T-helper 2 cell treated with Interferon-gamma antibody and Interleukin-4, amounts not matched to agents 5 μg/mL and 100 μg/mL, for 36 hours (primary cell): ENCODE data around the gene RAET1G.
"Not testable (repeated sequence)": the region's sequence is repeated elsewhere in the genome, so short reads cannot be mapped to it uniquely, and the experiment has no call there.

ENCODE experiments used
- DNase-seq: peaks from one replicate; pipeline ENCODE4 v3.0.0; 2021; ENCODE audit warnings: low spot score
- H3K27ac Mint-ChIP-seq: one replicate; pipeline ENCODE4 v1.8.0; 2021; ENCODE audit warnings: mild to moderate bottlenecking, mixed read lengths
- H3K27me3 Mint-ChIP-seq: one replicate; pipeline ENCODE4 v1.8.0; 2021; ENCODE audit warnings: low read depth, mixed read lengths
- H3K36me3 Mint-ChIP-seq: one replicate; pipeline ENCODE4 v1.8.0; 2021; ENCODE audit warnings: low read depth, mixed read lengths
- H3K4me1 Mint-ChIP-seq: one replicate; pipeline ENCODE4 v1.8.0; 2021; ENCODE audit warnings: low read depth, mixed read lengths
- H3K4me3 Mint-ChIP-seq: one replicate; pipeline ENCODE4 v1.8.0; 2022; ENCODE audit warnings: mild to moderate bottlenecking, moderate library complexity, mixed read lengths
- H3K9me3 Mint-ChIP-seq: one replicate; pipeline ENCODE4 v1.8.0; 2021; ENCODE audit warnings: mixed read lengths

Gene RAET1G

GRCh38 chr6:149960488-149960887, 37.6 kb upstream of the RAET1G start:
- DNase-seq: no peak
- Mint-ChIP-seq H3K9me3 (no peaks in the 10 kb centered on the region), H3K4me3 (no peak overlapping the region), H3K36me3 (peaks cover 3% of the 10 kb centered on the region), H3K27me3 (peaks cover 84% of the 10 kb centered on the region), H3K4me1 (peaks cover 22% of the 10 kb centered on the region), H3K27ac (no peak overlapping the region)

DNA sequence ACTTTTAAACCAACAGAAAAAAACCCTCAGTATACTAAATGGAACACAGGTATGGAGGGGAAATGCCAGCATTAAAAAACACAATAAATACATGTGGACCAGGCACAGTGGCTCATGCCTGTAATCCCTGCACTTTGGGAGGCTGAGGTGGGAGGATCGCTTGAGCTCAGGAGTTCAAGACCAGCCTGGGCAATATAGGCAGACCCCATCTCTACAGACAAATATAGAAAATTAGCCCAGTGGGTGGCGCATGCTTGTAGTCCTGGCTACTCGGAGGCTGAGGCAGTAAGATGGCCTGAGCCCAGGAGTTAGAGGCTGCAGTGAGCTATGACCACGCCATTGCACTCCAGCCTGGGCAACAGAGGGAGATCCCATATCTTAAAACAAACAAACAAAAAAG, 36.9 kb upstream of the RAET1G start:
- H3K4me3 Mint-ChIP-seq, H3K27ac Mint-ChIP-seq, DNase-seq, H3K36me3 Mint-ChIP-seq, H3K9me3 Mint-ChIP-seq: not testable (repeated sequence)
- Mint-ChIP-seq H3K4me1 (peaks cover 22% of the 10 kb centered on the region), H3K27me3 (peaks cover 83% of the 10 kb centered on the region)

- not testable (repeated sequence) for H3K36me3 Mint-ChIP-seq, H3K27ac Mint-ChIP-seq, DNase-seq, H3K4me3 Mint-ChIP-seq, H3K9me3 Mint-ChIP-seq
- Mint-ChIP-seq H3K27me3 (peaks cover 77% of the 10 kb centered on the region), H3K4me1 (peaks cover 16% of the 10 kb centered on the region)
Observed at GRCh38 chr6:149958124-149958523, 35.2 kb upstream of the RAET1G start.

DNA sequence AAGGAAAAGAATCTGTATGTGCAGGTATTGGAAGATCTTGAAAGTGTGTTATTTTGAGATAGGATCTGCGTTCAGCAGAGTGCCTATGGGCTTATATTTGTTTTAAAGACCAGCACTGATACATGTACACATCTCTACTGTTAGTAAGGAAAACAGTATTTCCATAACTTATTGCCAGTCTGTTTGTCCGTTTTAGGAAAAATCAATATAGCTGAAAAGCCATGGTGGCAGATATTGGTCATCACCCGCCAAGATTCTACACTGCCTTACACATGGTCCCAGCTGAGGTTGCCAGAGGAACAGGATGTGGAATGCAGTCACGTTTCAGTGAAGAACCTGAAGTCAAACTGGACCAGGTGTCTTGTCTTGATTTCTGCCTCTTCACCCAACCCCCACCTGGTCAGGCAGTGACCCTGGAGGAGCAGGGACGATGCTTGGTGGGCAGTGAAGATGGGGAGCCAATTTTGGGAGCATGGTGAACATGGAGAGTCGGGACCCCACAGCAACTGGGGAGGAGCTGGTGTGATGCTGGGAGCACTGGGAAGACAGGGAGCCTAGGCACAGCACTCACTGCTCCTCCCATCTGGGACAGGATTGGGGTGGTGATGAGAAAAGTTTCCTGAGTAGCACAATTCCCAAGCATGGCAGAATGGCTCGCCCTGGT, 32.9 kb upstream of the RAET1G start:
- not testable (repeated sequence) for H3K4me3 Mint-ChIP-seq, H3K27ac Mint-ChIP-seq, H3K9me3 Mint-ChIP-seq, DNase-seq, H3K36me3 Mint-ChIP-seq
- Mint-ChIP-seq H3K4me1 (peaks cover 11% of the 10 kb centered on the region), H3K27me3 (peaks cover 86% of the 10 kb centered on the region)

DNA sequence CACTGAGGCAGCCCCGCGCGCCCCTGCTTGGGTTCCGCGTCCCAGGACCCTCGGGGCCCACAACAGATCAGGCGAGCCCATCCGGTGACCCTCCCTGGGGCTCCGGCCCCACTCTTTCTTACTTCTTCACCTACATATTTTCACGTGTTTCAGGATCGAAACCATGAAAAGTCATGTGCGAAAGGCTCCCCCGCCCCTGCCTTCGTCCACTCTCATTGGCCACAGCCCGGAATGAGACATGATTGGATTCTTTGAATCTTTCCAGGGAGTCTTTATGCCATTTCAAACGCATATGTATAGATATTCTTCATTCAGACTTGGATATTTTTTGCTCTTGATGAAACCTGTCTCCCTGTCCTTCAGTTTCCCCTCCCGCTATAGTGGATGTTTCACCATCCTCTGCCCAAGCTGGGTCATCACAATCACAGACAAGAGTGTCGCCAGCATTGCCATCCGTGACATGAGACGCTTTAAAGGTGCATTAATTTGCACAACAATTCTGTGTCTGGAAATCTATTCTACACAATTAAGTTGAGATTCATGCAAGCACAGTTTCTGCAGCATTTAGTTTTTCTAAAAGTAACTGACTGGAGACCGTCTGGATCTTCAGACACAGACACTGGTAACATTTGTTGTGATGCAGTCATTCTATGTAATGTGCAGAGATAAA, 32.2 kb upstream of the RAET1G start:
- not testable (repeated sequence) for DNase-seq, H3K9me3 Mint-ChIP-seq, H3K27ac Mint-ChIP-seq, H3K36me3 Mint-ChIP-seq, H3K4me3 Mint-ChIP-seq
- H3K4me1 Mint-ChIP-seq: peaks cover 11% of the 10 kb centered on the region
- H3K27me3 Mint-ChIP-seq: peaks cover 86% of the 10 kb centered on the region

- DNase-seq, H3K4me3 Mint-ChIP-seq, H3K36me3 Mint-ChIP-seq: not testable (repeated sequence)
Observed at GRCh38 chr6:149954328-149954983, 31.5 kb upstream of the RAET1G start.

DNA sequence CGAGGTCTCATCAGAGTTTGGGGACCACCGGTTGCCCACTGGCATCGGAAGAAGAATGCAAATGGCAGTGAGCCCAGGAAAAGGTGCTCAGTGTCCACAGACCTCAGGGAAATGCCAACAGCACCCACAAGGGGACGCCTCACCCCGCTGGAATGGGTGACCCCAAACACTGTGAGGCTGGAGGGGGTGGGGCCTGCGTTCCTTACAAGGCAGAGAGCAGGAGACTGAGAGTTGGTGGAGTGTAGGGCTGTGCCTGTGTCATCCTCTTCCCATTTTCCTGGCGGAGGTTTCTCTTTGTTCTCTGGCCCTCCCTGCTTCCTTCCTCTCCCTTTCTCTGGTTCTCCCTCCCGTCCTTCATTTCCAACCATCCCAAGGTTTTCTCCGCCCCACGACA, 31.0 kb upstream of the RAET1G start:
- Mint-ChIP-seq H3K4me1 (peaks cover 11% of the 10 kb centered on the region), H3K27me3 (peaks cover 85% of the 10 kb centered on the region)
- not testable (repeated sequence) for H3K9me3 Mint-ChIP-seq, H3K4me3 Mint-ChIP-seq, H3K27ac Mint-ChIP-seq, DNase-seq, H3K36me3 Mint-ChIP-seq

More at GRCh38 chr6:149954328-149954983, 31.5 kb upstream of the RAET1G start:
- not testable (repeated sequence) for H3K27ac Mint-ChIP-seq, H3K9me3 Mint-ChIP-seq
- peaks cover 11% of the 10 kb centered on the region for H3K4me1 Mint-ChIP-seq
- peaks cover 86% of the 10 kb centered on the region for H3K27me3 Mint-ChIP-seq

- H3K9me3 Mint-ChIP-seq, H3K36me3 Mint-ChIP-seq, DNase-seq, H3K4me3 Mint-ChIP-seq, H3K27ac Mint-ChIP-seq: not testable (repeated sequence)
- H3K4me1 Mint-ChIP-seq: peaks cover 11% of the 10 kb centered on the region
- H3K27me3 Mint-ChIP-seq: peaks cover 85% of the 10 kb centered on the region
Observed at GRCh38 chr6:149953390-149953789, 30.5 kb upstream of the RAET1G start.

DNA sequence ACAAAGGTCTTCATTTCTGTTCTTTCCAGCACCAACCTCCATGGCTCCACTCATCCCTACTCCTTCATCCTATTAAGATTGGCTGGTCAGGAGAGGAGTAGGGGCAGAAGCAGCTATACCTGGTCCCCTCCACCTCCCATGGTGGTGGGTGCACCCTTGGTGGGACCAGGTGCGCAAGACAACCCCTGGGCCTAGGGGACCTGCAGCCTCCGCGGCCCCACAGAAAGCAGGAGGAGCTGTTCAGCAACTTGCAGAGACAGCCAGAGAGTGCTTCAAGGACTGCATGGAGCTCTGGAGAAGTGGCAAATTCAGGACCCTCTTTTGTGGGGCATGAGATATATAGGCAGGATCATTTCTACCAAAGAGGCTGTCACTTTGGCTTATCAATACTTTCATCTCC, 28.7 kb upstream of the RAET1G start:
- H3K4me3 Mint-ChIP-seq: no peak overlapping the region

DNA sequence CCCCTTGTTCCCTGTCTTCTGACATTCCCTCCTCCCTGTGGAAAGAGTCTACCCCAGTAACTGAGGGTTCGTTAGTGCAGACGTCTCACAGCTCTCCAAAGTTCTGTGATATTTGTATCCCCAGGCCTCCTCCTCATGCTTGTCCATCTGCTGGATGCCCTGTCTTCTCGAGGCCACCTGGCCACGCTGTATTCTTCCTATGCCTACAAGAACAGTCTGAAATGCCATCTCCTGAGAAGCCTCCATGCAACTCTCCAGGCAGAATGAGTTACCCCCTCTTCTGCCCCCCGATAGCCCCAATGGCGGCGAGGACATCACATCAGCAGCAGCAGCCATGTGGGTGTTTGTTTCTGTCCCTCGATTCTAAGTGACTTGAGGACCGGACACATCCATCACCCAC, 28.2 kb upstream of the RAET1G start:
- Mint-ChIP-seq H3K27me3 (peaks cover 81% of the 10 kb centered on the region), H3K4me3 (no peak overlapping the region), H3K9me3 (no peaks in the 10 kb centered on the region), H3K4me1 (peaks cover 9% of the 10 kb centered on the region), H3K36me3 (no peaks in the 10 kb centered on the region), H3K27ac (no peak overlapping the region)
- DNase-seq: no peak

More for the DNA sequence above, 28.7 kb upstream of the RAET1G start:
- DNase-seq: no peak
- Mint-ChIP-seq H3K27ac (no peak overlapping the region), H3K36me3 (no peaks in the 10 kb centered on the region), H3K4me1 (peaks cover 11% of the 10 kb centered on the region), H3K27me3 (peaks cover 79% of the 10 kb centered on the region), H3K9me3 (no peaks in the 10 kb centered on the region)

DNA sequence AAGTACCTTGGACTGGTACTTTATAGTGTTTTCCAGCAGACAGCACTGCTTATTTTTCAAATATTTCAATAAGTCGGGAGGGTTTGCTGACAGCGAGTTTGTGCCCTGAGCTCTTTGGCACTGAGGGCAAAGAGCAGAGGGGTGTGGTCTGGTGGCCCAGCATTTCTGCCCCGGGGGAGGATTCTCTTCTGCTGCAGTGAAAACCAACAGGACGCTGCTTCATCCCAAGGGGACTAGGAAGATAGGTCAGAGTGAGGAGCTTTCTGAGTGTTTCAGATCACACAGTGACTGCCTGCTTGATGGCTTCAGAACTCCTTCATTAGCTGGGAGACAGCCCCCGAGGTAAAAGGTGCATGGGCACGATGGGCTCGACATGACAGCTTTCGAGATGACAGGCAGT, 27.5 kb upstream of the RAET1G start:
- Mint-ChIP-seq H3K9me3 (no peaks in the 10 kb centered on the region), H3K27ac (no peak overlapping the region), H3K36me3 (no peaks in the 10 kb centered on the region), H3K4me3 (no peak overlapping the region), H3K4me1 (peaks cover 8% of the 10 kb centered on the region), H3K27me3 (peaks cover 76% of the 10 kb centered on the region)
- no peak for DNase-seq

DNA sequence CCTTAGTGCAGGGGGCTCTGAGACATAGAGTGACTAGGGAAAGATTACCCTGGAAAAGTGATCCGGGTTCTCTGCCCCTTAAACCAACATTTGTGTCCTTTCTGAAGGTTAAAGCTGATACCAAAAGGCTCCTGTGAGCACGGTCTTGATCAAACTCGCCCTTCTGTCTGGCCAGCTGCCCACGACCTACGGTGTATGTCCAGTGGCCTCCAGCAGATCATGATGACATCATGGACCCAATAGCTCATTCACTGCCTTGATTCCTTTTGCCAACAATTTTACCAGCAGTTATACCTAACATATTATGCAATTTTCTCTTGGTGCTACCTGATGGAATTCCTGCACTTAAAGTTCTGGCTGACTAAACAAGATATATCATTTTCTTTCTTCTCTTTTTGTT, 25.7 kb upstream of the RAET1G start:
- Mint-ChIP-seq H3K9me3 (no peaks in the 10 kb centered on the region), H3K4me3 (no peak overlapping the region), H3K36me3 (no peaks in the 10 kb centered on the region), H3K4me1 (peaks cover 3% of the 10 kb centered on the region), H3K27ac (no peak overlapping the region), H3K27me3 (peaks cover 73% of the 10 kb centered on the region)
- no peak for DNase-seq

DNA sequence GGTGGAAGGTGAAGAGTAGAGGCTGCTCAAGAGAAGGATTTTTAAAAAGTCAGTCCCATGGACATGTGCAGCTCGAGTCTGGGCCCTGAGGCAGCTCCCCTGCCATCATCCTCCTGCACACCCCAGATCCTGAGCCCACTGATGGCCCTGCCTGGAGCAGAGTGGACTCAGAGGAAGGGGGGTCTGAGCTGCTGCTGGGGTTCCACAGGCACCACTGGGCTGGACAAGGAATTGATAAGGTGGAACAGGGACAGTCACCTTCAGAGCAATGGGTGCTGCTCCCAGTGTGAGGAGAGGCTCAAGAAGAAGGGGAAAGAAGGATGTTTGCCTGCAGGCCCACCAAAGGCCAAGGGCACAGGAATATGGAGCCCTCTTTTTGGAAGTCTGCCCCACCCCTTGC, 25.1 kb upstream of the RAET1G start:
- Mint-ChIP-seq H3K4me3 (no peak overlapping the region), H3K9me3 (no peaks in the 10 kb centered on the region), H3K27ac (no peak overlapping the region), H3K36me3 (no peaks in the 10 kb centered on the region), H3K27me3 (peaks cover 71% of the 10 kb centered on the region), H3K4me1 (no peaks in the 10 kb centered on the region)
- DNase-seq: no peak

DNA sequence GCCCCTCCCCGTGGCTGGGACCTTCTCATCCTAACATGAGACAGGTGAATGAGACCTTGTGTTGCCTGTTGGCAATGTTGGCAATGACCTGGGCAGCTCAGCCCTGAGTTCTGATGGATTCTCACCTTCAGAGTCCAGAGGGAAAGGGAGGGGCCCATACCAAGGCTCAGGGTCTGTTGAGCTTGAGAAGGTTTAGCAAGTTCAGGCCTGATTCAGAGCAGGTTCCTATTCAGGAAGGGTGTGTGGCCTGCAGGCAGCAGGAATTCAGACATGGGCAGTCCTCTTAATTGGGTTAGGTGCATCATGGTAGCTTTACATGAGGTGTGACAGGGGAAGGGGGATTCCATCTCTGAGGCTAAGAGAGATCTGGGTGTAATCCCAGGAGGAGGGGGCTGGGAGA, 24.6 kb upstream of the RAET1G start:
- H3K9me3 Mint-ChIP-seq, H3K4me1 Mint-ChIP-seq, H3K27ac Mint-ChIP-seq, H3K4me3 Mint-ChIP-seq, H3K36me3 Mint-ChIP-seq, DNase-seq: not testable (repeated sequence)
- peaks cover 71% of the 10 kb centered on the region for H3K27me3 Mint-ChIP-seq
